VCaP (cell line): Measurements from ENCODE around the gene INSM2.

ENCODE experiments used
- H3K27ac ChIP-seq: fragments of 450-650 bp; 2 replicates; pipeline ENCODE4 v1.5.1; 2017
- CTCF ChIP-seq: fragments of 450-650 bp; conservative IDR thresholded peaks from 2 replicates; pipeline ENCODE4 v1.5.1; 2017; ENCODE audit warnings: mild to moderate bottlenecking, moderate library complexity

The INSM2 gene

DNA sequence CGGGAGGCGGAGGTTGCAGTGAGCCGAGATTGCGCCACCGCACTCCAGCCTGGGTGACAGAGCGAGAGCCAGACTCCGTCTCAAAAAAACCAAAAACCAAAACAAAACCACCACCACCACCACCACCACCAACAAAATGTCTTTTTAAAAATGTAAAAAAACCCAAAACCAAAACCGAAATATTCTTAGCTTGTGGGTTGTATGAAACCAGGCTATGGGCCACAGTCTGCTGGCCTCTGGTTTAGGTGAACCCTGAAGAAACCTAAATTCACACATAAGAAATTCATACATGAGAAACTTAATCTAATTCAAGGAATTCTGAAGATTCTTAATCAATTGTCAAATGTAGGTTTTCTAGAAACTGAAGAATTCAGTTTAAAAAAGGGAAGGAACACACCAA lies 37.6 kb downstream of the INSM2 start:
- no peak for TF ChIP-seq CTCF
- no peak overlapping the region for H3K27ac ChIP-seq

DNA sequence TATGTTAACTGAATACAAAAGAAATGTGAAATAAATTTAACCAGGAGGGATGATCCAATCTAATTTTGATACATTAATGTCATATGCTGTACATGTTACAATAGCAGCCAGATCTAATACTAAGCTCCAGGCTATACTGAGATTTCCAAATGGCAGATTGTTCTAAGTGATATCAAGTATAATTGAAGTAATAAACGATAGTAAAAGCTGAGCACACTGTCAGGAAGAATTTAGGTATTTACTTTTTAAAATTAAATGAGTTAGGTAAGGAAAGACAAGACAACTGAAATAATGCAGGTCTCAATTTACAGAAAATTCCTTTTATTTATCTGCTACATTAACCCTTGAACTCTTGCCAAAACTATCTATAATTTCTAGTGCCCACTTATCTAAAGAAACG lies 39.9 kb downstream of the INSM2 start:
- no peak overlapping the region; the same call in 1 of the 2 replicates for H3K27ac ChIP-seq

DNA sequence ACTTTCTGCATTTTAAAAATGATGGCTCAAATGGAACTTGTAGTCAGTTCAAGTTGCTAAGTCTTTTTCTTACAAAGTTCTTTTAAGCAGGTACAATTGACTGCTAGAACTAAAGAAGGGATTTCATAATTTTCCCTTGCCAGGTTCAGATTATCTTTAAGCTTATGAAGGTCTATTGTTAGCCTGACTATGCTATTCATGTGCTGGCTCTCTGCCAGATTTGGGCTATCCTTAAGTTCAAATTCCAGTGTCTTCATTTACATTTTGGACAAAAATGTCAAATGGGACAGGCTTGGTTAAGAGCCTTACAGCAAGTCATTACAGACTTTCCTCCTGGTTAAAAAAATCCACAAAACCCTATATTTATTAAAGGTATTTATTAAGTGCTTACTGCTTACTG lies 42.3 kb downstream of the INSM2 start:
- no peak for TF ChIP-seq CTCF
- no peak overlapping the region for H3K27ac ChIP-seq

More for the DNA sequence above, 39.9 kb downstream of the INSM2 start:
- no peak for TF ChIP-seq CTCF

GRCh38 chr14:35576856-35577255 lies 42.9 kb downstream of the INSM2 start:
- H3K27ac ChIP-seq, result no peak overlapping the region
- no peak for TF ChIP-seq CTCF

- no peak for TF ChIP-seq CTCF
- H3K27ac ChIP-seq, result no peak overlapping the region
Observed at GRCh38 chr14:35578135-35578534, 44.2 kb downstream of the INSM2 start.

- no peak for TF ChIP-seq CTCF
- no peak overlapping the region for H3K27ac ChIP-seq
Observed at GRCh38 chr14:35578639-35579038, 44.7 kb downstream of the INSM2 start.
